ENCODE results near the gene TNFRSF14.

The TNFRSF14 gene

GRCh38 chr1:2543543-2544092 is 12.6 kb upstream of the TNFRSF14 start:
- POLR2A ChIA-PET: interaction anchor here (1.2 to 1.6 kb wide), 3 partner anchors 9 to 17 kb away, joined by 4 to 6 read pairs (median 4); partner anchors contain the start of gene PANK4
- H3K4me3 ChIP-seq (ENCODE audit: low read depth, low read length): peak overlapping the region; percentile 18; the same call in 1 of the 2 replicates
- TF ChIP-seq CTCF (IDR thresholded peaks at IDR 0.05; ENCODE audit: insufficient read depth, low read length, missing control alignments): no peak
- DNase-seq (ENCODE audit: low read depth, low spot score): no peak
- CTCF ChIA-PET: interaction anchor here (1.3 to 8.6 kb wide), 4 partner anchors 9 to 348 kb away, joined by 3 to 138 read pairs (median 10); partner anchors contain the start of genes FAAP20 and PEX10

- no peak overlapping the region for H3K4me3 ChIP-seq (ENCODE audit: low read depth, low read length)
- no peak for TF ChIP-seq CTCF (IDR thresholded peaks at IDR 0.05; ENCODE audit: insufficient read depth, low read length, missing control alignments)
- DNase-seq (ENCODE audit: low read depth, low spot score): no peak
- CTCF ChIA-PET: interaction anchor here (1.3 to 8.6 kb wide), 4 partner anchors 10 to 349 kb away, joined by 3 to 138 read pairs (median 10); partner anchors contain the start of genes FAAP20 and PEX10
- POLR2A ChIA-PET: interaction anchor here (1.2 to 1.6 kb wide), 3 partner anchors 9 to 18 kb away, joined by 4 to 6 read pairs (median 4); partner anchors contain the start of gene PANK4
These were observed 11.9 kb upstream of the TNFRSF14 start for GRCh38 chr1:2544093-2544874.

GRCh38 chr1:2544875-2545640 is 11.1 kb upstream of the TNFRSF14 start:
- no peak for TF ChIP-seq CTCF (IDR thresholded peaks at IDR 0.05; ENCODE audit: insufficient read depth, low read length, missing control alignments)
- POLR2A ChIA-PET: interaction anchor here (1.1 to 1.6 kb wide), 3 partner anchors 10 to 19 kb away, joined by 3 to 6 read pairs (median 4); partner anchors contain the start of gene PANK4
- H3K4me3 ChIP-seq (ENCODE audit: low read depth, low read length): no peak overlapping the region
- CTCF ChIA-PET: interaction anchor here (1.1 to 8.6 kb wide), 7 partner anchors 11 to 350 kb away, joined by 3 to 138 read pairs (median 5); partner anchors contain the start of genes FAAP20, PEX10 and TNFRSF14
- DNase-seq (ENCODE audit: low read depth, low spot score): no peak

- H3K4me3 ChIP-seq (ENCODE audit: low read depth, low read length): peak overlapping the region; percentile 57
- DNase-seq (ENCODE audit: low read depth, low spot score): no peak
- no peak for TF ChIP-seq CTCF (IDR thresholded peaks at IDR 0.05; ENCODE audit: insufficient read depth, low read length, missing control alignments)
- CTCF ChIA-PET: interaction anchor here (1.1 to 8.6 kb wide), 5 partner anchors 10 to 128 kb away, joined by 4 to 138 read pairs (median 5); partner anchors contain the start of gene TNFRSF14
- POLR2A ChIA-PET: interaction anchor here (0.9 to 1.1 kb wide), 2 partner anchors 12 to 38 kb away, joined by 3 read pairs; no protein-coding TSS in a partner anchor
These were observed 10.2 kb upstream of the TNFRSF14 start for GRCh38 chr1:2545754-2546514.

GRCh38 chr1:2546515-2547209 is 9.5 kb upstream of the TNFRSF14 start:
- peak overlapping the region; percentile 57 for H3K4me3 ChIP-seq (ENCODE audit: low read depth, low read length)
- POLR2A ChIA-PET: interaction anchor here (0.7 to 1.1 kb wide), 3 partner anchors 13 to 135 kb away, joined by 3 to 4 read pairs (median 3); no protein-coding TSS in a partner anchor
- peak; percentile 0 for TF ChIP-seq CTCF (IDR thresholded peaks at IDR 0.05; ENCODE audit: insufficient read depth, low read length, missing control alignments)
- DNase-seq (ENCODE audit: low read depth, low spot score): no peak
- CTCF ChIA-PET: interaction anchor here (0.7 to 8.6 kb wide), 28 partner anchors 9 to 878 kb away, joined by 3 to 138 read pairs (median 6); partner anchors contain the start of genes FAAP20, HES5, PANK4 and PEX10

All from AG04449 (cell line).